Activated CD8-positive, alpha-beta memory T cell treated with anti-CD3 and anti-CD28 coated beads, Interleukin-2, amount 10 ng/mL, durations not matched to agents 7 days and 5 days (primary cell): ENCODE measurements around the gene NRIP2. TPM values are rescaled to one million over a fixed set of nuclear protein-coding genes. Genes with fewer than 3 reads are reported as not detected.

Source experiments
- ATAC-seq: fragments of 150-1000 bp; cut with Tn5 transposase; one replicate; pipeline ENCODE4 v1.10.0; 2021; ENCODE audit warnings: moderate library complexity
- CTCF ChIA-PET: fragments of 350-600 bp; sonication (Branson Sonifier 250); formaldehyde crosslinking; loops from one replicate; lab custom pipeline; 2021; ENCODE audit warnings: antibody characterized with exemption; lab: Charles Lee
- DNase-seq: peaks from one replicate; pipeline ENCODE4 v3.0.0-alpha.2; 2020
- H3K27ac Mint-ChIP-seq: one replicate; pipeline ENCODE4 v1.8.0; 2021; ENCODE audit warnings: mild to moderate bottlenecking, mixed read lengths
- H3K27me3 Mint-ChIP-seq: one replicate; pipeline ENCODE4 v1.8.0; 2021; ENCODE audit warnings: mixed read lengths
- H3K36me3 Mint-ChIP-seq: one replicate; pipeline ENCODE4 v1.8.0; 2021; ENCODE audit warnings: mild to moderate bottlenecking, mixed read lengths
- H3K4me1 Mint-ChIP-seq: one replicate; pipeline ENCODE4 v1.8.0; 2021; ENCODE audit warnings: mixed read lengths
- H3K4me3 Mint-ChIP-seq: one replicate; pipeline ENCODE4 v1.8.0; 2021; ENCODE audit warnings: mild to moderate bottlenecking, moderate library complexity, mixed read lengths
- H3K9me3 Mint-ChIP-seq: one replicate; pipeline ENCODE4 v1.8.0; 2022; ENCODE audit warnings: low read depth, mixed read lengths
- total RNA-seq, 2 experiments: library from RNA; stranded (reverse); gene quantifications; one replicate each; pipeline ENCODE4 v1.2.3, GENCODE V29; 2021

NRIP2 gene
- total RNA-seq, 2 experiments from 2014 or later: not detected

- H3K4me3 Mint-ChIP-seq: no peak overlapping the region
- no peak overlapping the region for H3K27ac Mint-ChIP-seq
- ATAC-seq (no peak), DNase-seq (no peak)
- no peaks in the 10 kb centered on the region for H3K4me1 Mint-ChIP-seq
- no peaks in the 10 kb centered on the region for H3K36me3 Mint-ChIP-seq
- no peaks in the 10 kb centered on the region for H3K9me3 Mint-ChIP-seq
- no peaks in the 10 kb centered on the region for H3K27me3 Mint-ChIP-seq
- CTCF ChIA-PET: no interaction called here
These were observed 1.0 kb upstream of the NRIP2 start for GRCh38 chr12:2835691-2836403.

- CTCF ChIA-PET: no interaction called here
- Mint-ChIP-seq H3K36me3 (peaks cover 2% of the 10 kb centered on the region), H3K9me3 (no peaks in the 10 kb centered on the region)
These were observed 1.0 kb downstream of the NRIP2 start for GRCh38 chr12:2833810-2834209.

GRCh38 chr12:2833327-2833726 lies 1.5 kb downstream of the NRIP2 start:
- Mint-ChIP-seq H3K4me3 (no peak overlapping the region), H3K9me3 (no peaks in the 10 kb centered on the region), H3K27me3 (no peaks in the 10 kb centered on the region), H3K36me3 (peaks cover 3% of the 10 kb centered on the region), H3K4me1 (no peaks in the 10 kb centered on the region), H3K27ac (no peak overlapping the region)
- CTCF ChIA-PET: no interaction called here
- no peak for DNase-seq
- ATAC-seq: no peak

More at GRCh38 chr12:2833810-2834209, 1.0 kb downstream of the NRIP2 start:
- DNase-seq (no peak), ATAC-seq (no peak)
- Mint-ChIP-seq H3K4me3 (no peak overlapping the region), H3K4me1 (no peaks in the 10 kb centered on the region), H3K27me3 (no peaks in the 10 kb centered on the region), H3K27ac (no peak overlapping the region)

GRCh38 chr12:2832550-2833127 lies 2.2 kb downstream of the NRIP2 start:
- H3K9me3 Mint-ChIP-seq: no peaks in the 10 kb centered on the region
- no peaks in the 10 kb centered on the region for H3K4me1 Mint-ChIP-seq
- H3K36me3 Mint-ChIP-seq: peaks cover 6% of the 10 kb centered on the region
- no peak overlapping the region for H3K4me3 Mint-ChIP-seq
- ATAC-seq (no peak), DNase-seq (no peak)
- CTCF ChIA-PET: no interaction called here
- no peak overlapping the region for H3K27ac Mint-ChIP-seq
- H3K27me3 Mint-ChIP-seq: no peaks in the 10 kb centered on the region

- Mint-ChIP-seq H3K4me1 (no peaks in the 10 kb centered on the region), H3K27ac (no peak overlapping the region), H3K9me3 (no peaks in the 10 kb centered on the region), H3K27me3 (no peaks in the 10 kb centered on the region), H3K4me3 (no peak overlapping the region), H3K36me3 (peaks cover 9% of the 10 kb centered on the region)
- CTCF ChIA-PET: no interaction called here
- ATAC-seq: no peak
- DNase-seq: no peak
These were observed 5.6 kb downstream of the NRIP2 start for GRCh38 chr12:2829275-2829674.

- H3K4me3 Mint-ChIP-seq: no peak overlapping the region
- H3K4me1 Mint-ChIP-seq: no peaks in the 10 kb centered on the region
- no peaks in the 10 kb centered on the region for H3K27me3 Mint-ChIP-seq
- no peak overlapping the region for H3K27ac Mint-ChIP-seq
- no peaks in the 10 kb centered on the region for H3K9me3 Mint-ChIP-seq
- ATAC-seq: no peak
- peaks cover 11% of the 10 kb centered on the region for H3K36me3 Mint-ChIP-seq
- CTCF ChIA-PET: no interaction called here
- DNase-seq: no peak
These were observed 7.9 kb downstream of the NRIP2 start for GRCh38 chr12:2826721-2827515.

- H3K4me3 Mint-ChIP-seq: no peak overlapping the region
- ATAC-seq (no peak), DNase-seq (no peak)
- peaks cover 14% of the 10 kb centered on the region for H3K36me3 Mint-ChIP-seq
- no peaks in the 10 kb centered on the region for H3K9me3 Mint-ChIP-seq
- H3K4me1 Mint-ChIP-seq: no peaks in the 10 kb centered on the region
- no peak overlapping the region for H3K27ac Mint-ChIP-seq
- CTCF ChIA-PET: no interaction called here
- no peaks in the 10 kb centered on the region for H3K27me3 Mint-ChIP-seq
These were observed 8.8 kb downstream of the NRIP2 start for GRCh38 chr12:2826036-2826435.

- H3K27me3 Mint-ChIP-seq: no peaks in the 10 kb centered on the region
- CTCF ChIA-PET: interaction anchor here (1.0 kb wide), 1 partner anchor 12 kb away, joined by 3 read pairs; the partner anchor contains the start of gene ITFG2
- no peak overlapping the region for H3K4me3 Mint-ChIP-seq
- DNase-seq (no peak), ATAC-seq (no peak)
- no peaks in the 10 kb centered on the region for H3K4me1 Mint-ChIP-seq
- no peaks in the 10 kb centered on the region for H3K9me3 Mint-ChIP-seq
- H3K36me3 Mint-ChIP-seq: peaks cover 14% of the 10 kb centered on the region
- H3K27ac Mint-ChIP-seq: no peak overlapping the region
These were observed 9.7 kb downstream of the NRIP2 start for GRCh38 chr12:2825132-2825531.

- Mint-ChIP-seq H3K9me3 (no peaks in the 10 kb centered on the region), H3K27ac (no peak overlapping the region), H3K27me3 (no peaks in the 10 kb centered on the region), H3K4me3 (no peak overlapping the region), H3K36me3 (peaks cover 16% of the 10 kb centered on the region), H3K4me1 (no peaks in the 10 kb centered on the region)
- DNase-seq (no peak), ATAC-seq (no peak)
- CTCF ChIA-PET: interaction anchor here (1.0 kb wide), 1 partner anchor 12 kb away, joined by 3 read pairs; the partner anchor contains the start of gene ITFG2
These were observed 10.3 kb downstream of the NRIP2 start for GRCh38 chr12:2824541-2824940.

- H3K27ac Mint-ChIP-seq: no peak overlapping the region
- H3K9me3 Mint-ChIP-seq: no peaks in the 10 kb centered on the region
- peaks cover 14% of the 10 kb centered on the region for H3K36me3 Mint-ChIP-seq
- H3K4me1 Mint-ChIP-seq: no peaks in the 10 kb centered on the region
- no peak overlapping the region for H3K4me3 Mint-ChIP-seq
- no peak for ATAC-seq
- DNase-seq: no peak
- CTCF ChIA-PET: no interaction called here
- H3K27me3 Mint-ChIP-seq: no peaks in the 10 kb centered on the region
These were observed 11.4 kb downstream of the NRIP2 start for GRCh38 chr12:2823483-2823882.

- Mint-ChIP-seq H3K27ac (no peak overlapping the region), H3K27me3 (no peaks in the 10 kb centered on the region), H3K4me1 (peaks cover 3% of the 10 kb centered on the region), H3K9me3 (no peaks in the 10 kb centered on the region), H3K36me3 (peaks cover 18% of the 10 kb centered on the region), H3K4me3 (no peak overlapping the region)
- CTCF ChIA-PET: no interaction called here
- ATAC-seq: no peak
- no peak for DNase-seq
These were observed 14.4 kb downstream of the NRIP2 start for GRCh38 chr12:2820432-2820831.

- H3K4me1 Mint-ChIP-seq: peaks cover 7% of the 10 kb centered on the region
- H3K9me3 Mint-ChIP-seq: no peaks in the 10 kb centered on the region
- peaks cover 16% of the 10 kb centered on the region for H3K36me3 Mint-ChIP-seq
- no peak overlapping the region for H3K27ac Mint-ChIP-seq
- ATAC-seq (no peak), DNase-seq (no peak)
- CTCF ChIA-PET: no interaction called here
- H3K4me3 Mint-ChIP-seq: no peak overlapping the region
- no peaks in the 10 kb centered on the region for H3K27me3 Mint-ChIP-seq
These were observed 15.0 kb downstream of the NRIP2 start for GRCh38 chr12:2819810-2820209.

- peak; percentile 35 for ATAC-seq
These were observed 21.3 kb downstream of the NRIP2 start for GRCh38 chr12:2813214-2814185.

More at GRCh38 chr12:2813214-2814185, 21.3 kb downstream of the NRIP2 start:
- Mint-ChIP-seq H3K27me3 (no peaks in the 10 kb centered on the region), H3K4me1 (peaks cover 25% of the 10 kb centered on the region), H3K27ac (peak overlapping the region; percentile 98), H3K36me3 (peaks cover 8% of the 10 kb centered on the region), H3K4me3 (peak overlapping the region; percentile 99), H3K9me3 (no peaks in the 10 kb centered on the region)
- CTCF ChIA-PET: interaction anchor here (1.0 to 3.4 kb wide), 16 partner anchors 9 to 131 kb away, joined by 3 to 10 read pairs (median 3); partner anchors contain the start of genes FKBP4, FOXM1, RHNO1 and TULP3
- DNase-seq: peak; percentile 79
